ENCODE results near the gene IFNAR1. TPM values are rescaled to one million over a fixed set of nuclear protein-coding genes. Genes with fewer than 3 reads are reported as not detected.

The IFNAR1 gene
- total and polyA plus RNA-seq, 10 donors = 9.2 to 86.1 (median 57.3) TPM

- WGBS, 5 donors = 87 to 96% (median 91%) methylated on average over 7 of the region's 7 CpGs
- peak overlapping the region in 3 of 8 donors; percentile 24 to 93 (median 27) for H3K27ac ChIP-seq
- no peaks in the 10 kb centered on the region for H3K27me3 ChIP-seq (replicated peaks in 1 of 7)
- peaks cover 3 to 100% (median 57%) of the 10 kb centered on the region in 6 donors for H3K36me3 ChIP-seq
- peaks cover 0 to 68% (median 21%) of the 10 kb centered on the region in 6 donors for H3K4me1 ChIP-seq
- no peak for DNase-seq
- intact Hi-C loops (cut with DNase I; ENCODE audit: low total_unique reads) = no loop called here
- no peak overlapping the region for H3K4me3 ChIP-seq
- no peak for TF ChIP-seq POLR2A (IDR thresholded peaks at IDR 0.05)
- TF ChIP-seq CTCF (IDR thresholded peaks at IDR 0.05 in 8 of 11, conservative IDR thresholded peaks at IDR 0.05 in 3 of 11) = no peak
- no peak for TF ChIP-seq POLR2AphosphoS5 (IDR thresholded peaks at IDR 0.05)
- H3K9me3 ChIP-seq = no peaks in the 10 kb centered on the region
These were observed 31.6 kb upstream of the IFNAR1 start for GRCh38 chr21:33293136-33293535.

- H3K9me3 ChIP-seq = no peaks in the 10 kb centered on the region
- peak overlapping the region in 3 of 8 donors; percentile 24 to 93 (median 42) for H3K27ac ChIP-seq
- intact Hi-C loops (cut with DNase I; ENCODE audit: low total_unique reads) = no loop called here
- WGBS, 5 donors = 63 to 85% (median 74%) methylated on average over 7 of the region's 7 CpGs
- TF ChIP-seq POLR2A (IDR thresholded peaks at IDR 0.05) (no peak), CTCF (IDR thresholded peaks at IDR 0.05 in 8 of 11, conservative IDR thresholded peaks at IDR 0.05 in 3 of 11) (no peak), POLR2AphosphoS5 (IDR thresholded peaks at IDR 0.05) (no peak)
- H3K4me3 ChIP-seq = no peak overlapping the region
- no peak for DNase-seq
- H3K4me1 ChIP-seq = peaks cover 2 to 69% (median 23%) of the 10 kb centered on the region in 6 donors
- H3K36me3 ChIP-seq = peaks cover 3 to 94% (median 55%) of the 10 kb centered on the region in 6 donors
- H3K27me3 ChIP-seq (replicated peaks in 1 of 7) = no peaks in the 10 kb centered on the region
These were observed 31.0 kb upstream of the IFNAR1 start for GRCh38 chr21:33293811-33294216.

GRCh38 chr21:33296156-33296555 is 28.6 kb upstream of the IFNAR1 start:
- WGBS, 5 donors = 69 to 86% (median 76%) methylated on average over 6 of the region's 6 CpGs
- DNase-seq = peak; percentile 86
- H3K4me1 ChIP-seq = peaks cover 22 to 82% (median 39%) of the 10 kb centered on the region in 6 donors
- intact Hi-C loops (cut with DNase I; ENCODE audit: low total_unique reads) = no loop called here
- no peak for TF ChIP-seq POLR2A (IDR thresholded peaks at IDR 0.05)
- peak; percentile 25 to 45 (median 28) for TF ChIP-seq POLR2AphosphoS5 (IDR thresholded peaks at IDR 0.05)
- H3K4me3 ChIP-seq = no peak overlapping the region
- H3K36me3 ChIP-seq = peaks cover 3 to 71% (median 40%) of the 10 kb centered on the region in 6 donors
- H3K27me3 ChIP-seq (replicated peaks in 1 of 7) = no peaks in the 10 kb centered on the region
- H3K27ac ChIP-seq = peak overlapping the region in 7 of 8 donors; percentile 36 to 95 (median 54)
- no peaks in the 10 kb centered on the region for H3K9me3 ChIP-seq

GRCh38 chr21:33299181-33299752 is 25.5 kb upstream of the IFNAR1 start:
- Histone ChIP-seq H3K27me3 (replicated peaks in 1 of 7) (no peaks in the 10 kb centered on the region), H3K27ac (peak overlapping the region; percentile 29 to 95 (median 90)), H3K4me1 (peaks cover 33 to 88% (median 60%) of the 10 kb centered on the region in 6 donors), H3K9me3 (no peaks in the 10 kb centered on the region), H3K36me3 (peaks cover 0 to 40% (median 22%) of the 10 kb centered on the region in 6 donors), H3K4me3 (peak overlapping the region in 1 of 8 donors; percentile 27)
- no peak for DNase-seq
- TF ChIP-seq POLR2A (IDR thresholded peaks at IDR 0.05) (no peak), POLR2AphosphoS5 (IDR thresholded peaks at IDR 0.05) (peak in 2 of 3 donors; percentile 45 to 69), CTCF (IDR thresholded peaks at IDR 0.05 in 8 of 11, conservative IDR thresholded peaks at IDR 0.05 in 3 of 11) (peak in 9 of 11 experiments; percentile 31 to 60 (median 47))
- 30 to 45% (median 37%) methylated on average over 5 of the region's 5 CpGs for WGBS, 5 donors
- intact Hi-C loops (cut with DNase I; ENCODE audit: low total_unique reads) = no loop called here

Measured in spleen (tissue), 11 donors.